ENCODE data around the gene FGF9.

DNA sequence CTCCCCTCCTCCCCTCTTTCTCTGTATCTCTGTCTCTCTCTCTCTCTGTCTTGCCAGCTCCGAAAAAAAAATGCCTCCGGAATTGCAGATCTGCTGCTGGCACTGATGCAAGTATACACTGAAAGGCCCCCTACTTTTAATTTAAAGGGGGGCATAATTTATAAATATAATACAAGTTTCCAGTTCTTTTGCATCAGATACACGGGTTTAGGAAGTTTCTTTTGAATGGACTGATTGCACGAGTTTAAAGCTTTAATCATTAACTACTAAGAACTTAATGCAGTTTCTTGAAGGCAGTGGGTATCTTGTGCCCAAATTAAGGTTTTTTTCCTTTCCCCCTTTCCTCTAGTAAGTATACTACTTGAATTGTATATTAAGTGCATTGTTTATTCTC is 1.4 kb downstream of the FGF9 start:
- TF ChIP-seq, protein P1, sequence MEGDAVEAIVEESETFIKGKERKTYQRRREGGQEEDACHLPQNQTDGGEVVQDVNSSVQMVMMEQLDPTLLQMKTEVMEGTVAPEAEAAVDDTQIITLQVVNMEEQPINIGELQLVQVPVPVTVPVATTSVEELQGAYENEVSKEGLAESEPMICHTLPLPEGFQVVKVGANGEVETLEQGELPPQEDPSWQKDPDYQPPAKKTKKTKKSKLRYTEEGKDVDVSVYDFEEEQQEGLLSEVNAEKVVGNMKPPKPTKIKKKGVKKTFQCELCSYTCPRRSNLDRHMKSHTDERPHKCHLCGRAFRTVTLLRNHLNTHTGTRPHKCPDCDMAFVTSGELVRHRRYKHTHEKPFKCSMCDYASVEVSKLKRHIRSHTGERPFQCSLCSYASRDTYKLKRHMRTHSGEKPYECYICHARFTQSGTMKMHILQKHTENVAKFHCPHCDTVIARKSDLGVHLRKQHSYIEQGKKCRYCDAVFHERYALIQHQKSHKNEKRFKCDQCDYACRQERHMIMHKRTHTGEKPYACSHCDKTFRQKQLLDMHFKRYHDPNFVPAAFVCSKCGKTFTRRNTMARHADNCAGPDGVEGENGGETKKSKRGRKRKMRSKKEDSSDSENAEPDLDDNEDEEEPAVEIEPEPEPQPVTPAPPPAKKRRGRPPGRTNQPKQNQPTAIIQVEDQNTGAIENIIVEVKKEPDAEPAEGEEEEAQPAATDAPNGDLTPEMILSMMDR (IDR thresholded peaks at IDR 0.05; ENCODE audit: insufficient read depth, low read length): no peak
- TF ChIP-seq POLR2AphosphoS5 (IDR thresholded peaks at IDR 0.05; ENCODE audit: low read depth): no peak
- TF ChIP-seq, protein P2, sequence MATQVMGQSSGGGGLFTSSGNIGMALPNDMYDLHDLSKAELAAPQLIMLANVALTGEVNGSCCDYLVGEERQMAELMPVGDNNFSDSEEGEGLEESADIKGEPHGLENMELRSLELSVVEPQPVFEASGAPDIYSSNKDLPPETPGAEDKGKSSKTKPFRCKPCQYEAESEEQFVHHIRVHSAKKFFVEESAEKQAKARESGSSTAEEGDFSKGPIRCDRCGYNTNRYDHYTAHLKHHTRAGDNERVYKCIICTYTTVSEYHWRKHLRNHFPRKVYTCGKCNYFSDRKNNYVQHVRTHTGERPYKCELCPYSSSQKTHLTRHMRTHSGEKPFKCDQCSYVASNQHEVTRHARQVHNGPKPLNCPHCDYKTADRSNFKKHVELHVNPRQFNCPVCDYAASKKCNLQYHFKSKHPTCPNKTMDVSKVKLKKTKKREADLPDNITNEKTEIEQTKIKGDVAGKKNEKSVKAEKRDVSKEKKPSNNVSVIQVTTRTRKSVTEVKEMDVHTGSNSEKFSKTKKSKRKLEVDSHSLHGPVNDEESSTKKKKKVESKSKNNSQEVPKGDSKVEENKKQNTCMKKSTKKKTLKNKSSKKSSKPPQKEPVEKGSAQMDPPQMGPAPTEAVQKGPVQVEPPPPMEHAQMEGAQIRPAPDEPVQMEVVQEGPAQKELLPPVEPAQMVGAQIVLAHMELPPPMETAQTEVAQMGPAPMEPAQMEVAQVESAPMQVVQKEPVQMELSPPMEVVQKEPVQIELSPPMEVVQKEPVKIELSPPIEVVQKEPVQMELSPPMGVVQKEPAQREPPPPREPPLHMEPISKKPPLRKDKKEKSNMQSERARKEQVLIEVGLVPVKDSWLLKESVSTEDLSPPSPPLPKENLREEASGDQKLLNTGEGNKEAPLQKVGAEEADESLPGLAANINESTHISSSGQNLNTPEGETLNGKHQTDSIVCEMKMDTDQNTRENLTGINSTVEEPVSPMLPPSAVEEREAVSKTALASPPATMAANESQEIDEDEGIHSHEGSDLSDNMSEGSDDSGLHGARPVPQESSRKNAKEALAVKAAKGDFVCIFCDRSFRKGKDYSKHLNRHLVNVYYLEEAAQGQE (IDR thresholded peaks at IDR 0.05; ENCODE audit: insufficient replicate concordance, low read depth): no peak
- TF ChIP-seq SPI1 (IDR thresholded peaks at IDR 0.05; ENCODE audit: borderline replicate concordance, low read depth): no peak

All from HL-60 (cell line).